Neural cell (in vitro differentiated cells): Measurements from ENCODE around the gene SLC22A6. TPM values are rescaled to one million over a fixed set of nuclear protein-coding genes. Genes with fewer than 3 reads are reported as not detected.

ENCODE experiments used
- H2AFZ ChIP-seq: fragments of 200-600, 300-800 bp; sonication (generic), shearing (Covaris generic); 2 replicates; pipeline ENCODE4 v1.6.0; 2014; ENCODE audit warnings: low read depth, mild to moderate bottlenecking, antibody characterized with exemption, low read length, moderate library complexity
- H3F3A ChIP-seq: fragments of 200-600 bp; shearing (Covaris generic); 2 replicates; pipeline ENCODE4 v1.6.1; 2016; ENCODE audit warnings: mild to moderate bottlenecking, moderate library complexity, mixed read lengths, antibody characterized with exemption, low read length; ENCODE audit not compliant: insufficient read depth, poor library complexity, severe bottlenecking
- H3K27ac ChIP-seq: fragments of 200-600, 300-800 bp; sonication (generic), shearing (Covaris generic); 2 replicates; pipeline ENCODE4 v1.5.1; 2014; ENCODE audit warnings: mild to moderate bottlenecking, low read length, moderate library complexity
- H3K27me3 ChIP-seq: fragments of 300-800, 200-600 bp; sonication (generic), shearing (Covaris generic); 2 replicates; pipeline ENCODE4 v1.6.0; 2014; ENCODE audit warnings: mild to moderate bottlenecking, low read depth, low read length, moderate library complexity; ENCODE audit not compliant: insufficient read depth
- H3K36me3 ChIP-seq: fragments of 300-800, 200-600 bp; sonication (generic), shearing (Covaris generic); 2 replicates; pipeline ENCODE4 v1.5.1; 2014; ENCODE audit warnings: mild to moderate bottlenecking, antibody characterized with exemption, low read length, moderate library complexity; ENCODE audit not compliant: insufficient read depth
- H3K4me2 ChIP-seq: fragments of 300-800, 200-600 bp; sonication (generic), shearing (Covaris generic); 2 replicates; pipeline ENCODE4 v1.6.0; 2014; ENCODE audit warnings: mild to moderate bottlenecking, low read length
- H3K4me3 ChIP-seq: fragments of 300-800, 200-600 bp; sonication (generic), shearing (Covaris generic); 2 replicates; pipeline ENCODE4 v1.5.1; 2014; ENCODE audit warnings: mild to moderate bottlenecking, low read length, moderate library complexity
- H3K79me2 ChIP-seq: fragments of 200-600 bp; shearing (Covaris generic); replicated peaks from 2 replicates; pipeline ENCODE4 v1.6.0; 2014; ENCODE audit warnings: mild to moderate bottlenecking, low read length, moderate library complexity; ENCODE audit not compliant: insufficient read depth
- H3K9ac ChIP-seq: fragments of 300-800, 200-600 bp; sonication (generic), shearing (Covaris generic); 2 replicates; pipeline ENCODE4 v1.6.1; 2016; ENCODE audit warnings: mild to moderate bottlenecking, low read length, mixed read lengths
- H3K9me2 ChIP-seq: fragments of 200-600 bp; shearing (Covaris generic); 2 replicates; pipeline ENCODE4 v1.6.1; 2016; ENCODE audit warnings: mild to moderate bottlenecking, low read length, mixed read lengths; ENCODE audit not compliant: insufficient read depth
- H3K9me3 ChIP-seq: fragments of 200-600, 300-800 bp; sonication (generic), shearing (Covaris generic); 2 replicates; pipeline ENCODE4 v1.6.1; 2016; ENCODE audit warnings: mild to moderate bottlenecking, mixed run types, low read length, moderate library complexity, mixed read lengths
- H4K20me1 ChIP-seq: fragments of 200-600 bp; shearing (Covaris generic); 2 replicates; pipeline ENCODE4 v1.6.1; 2016; ENCODE audit warnings: mild to moderate bottlenecking, mixed run types; ENCODE audit not compliant: insufficient read depth
- EP300 ChIP-seq: fragments of 450-650 bp; conservative IDR thresholded peaks from 2 replicates; pipeline ENCODE4 v1.6.1; 2014; ENCODE audit warnings: antibody characterized with exemption, mild to moderate bottlenecking, moderate library complexity; ENCODE audit not compliant: poor library complexity, severe bottlenecking
- EZH2 ChIP-seq: fragments of 200-600, 300-800 bp; shearing (Covaris generic), sonication (generic); IDR thresholded peaks from 2 replicates; pipeline ENCODE4 v1.6.1; 2014; ENCODE audit warnings: antibody characterized with exemption, low read length, borderline replicate concordance, mild to moderate bottlenecking; ENCODE audit not compliant: insufficient read depth, poor library complexity, severe bottlenecking
- MXI1 ChIP-seq: fragments of 450-650 bp; conservative IDR thresholded peaks from 2 replicates; pipeline ENCODE4 v1.6.1; 2014; ENCODE audit warnings: antibody characterized with exemption, mild to moderate bottlenecking; ENCODE audit not compliant: poor library complexity, severe bottlenecking
- POLR2AphosphoS5 ChIP-seq: IDR thresholded peaks from 2 replicates; pipeline ENCODE4 v1.6.1; 2012
- RAD21 ChIP-seq: fragments of 450-650 bp; conservative IDR thresholded peaks from 2 replicates; pipeline ENCODE4 v1.6.1; 2014; ENCODE audit warnings: antibody characterized with exemption, mild to moderate bottlenecking, moderate library complexity
- SMC3 ChIP-seq: fragments of 450-650 bp; conservative IDR thresholded peaks from 2 replicates; pipeline ENCODE4 v1.6.1; 2014; ENCODE audit warnings: antibody characterized with exemption, mild to moderate bottlenecking, moderate library complexity; ENCODE audit not compliant: poor library complexity
- TAF1 ChIP-seq: IDR thresholded peaks from 2 replicates; pipeline ENCODE4 v1.6.1; 2012; ENCODE audit warnings: low read depth
- polyA plus RNA-seq: library from polyadenylated mRNA; depleted of rRNA; stranded (reverse); fragments of >200 nt; gene quantifications from 2 replicates; pipeline ENCODE4 v1.2.3, GENCODE V29; 2014
- TF ChIP-seq, protein P1 (sequence below): IDR thresholded peaks from 2 replicates; pipeline ENCODE4 v1.6.1; 2012; ENCODE audit warnings: borderline replicate concordance
- TF ChIP-seq, protein P2 (sequence below): fragments of 450-650 bp; IDR thresholded peaks from 2 replicates; pipeline ENCODE4 v1.5.1; 2014; ENCODE audit warnings: antibody characterized with exemption, mild to moderate bottlenecking, moderate library complexity; ENCODE audit not compliant: poor library complexity, severe bottlenecking

Gene SLC22A6
- polyA plus RNA-seq, 1 donor from 2014 or later = not detected

DNA sequence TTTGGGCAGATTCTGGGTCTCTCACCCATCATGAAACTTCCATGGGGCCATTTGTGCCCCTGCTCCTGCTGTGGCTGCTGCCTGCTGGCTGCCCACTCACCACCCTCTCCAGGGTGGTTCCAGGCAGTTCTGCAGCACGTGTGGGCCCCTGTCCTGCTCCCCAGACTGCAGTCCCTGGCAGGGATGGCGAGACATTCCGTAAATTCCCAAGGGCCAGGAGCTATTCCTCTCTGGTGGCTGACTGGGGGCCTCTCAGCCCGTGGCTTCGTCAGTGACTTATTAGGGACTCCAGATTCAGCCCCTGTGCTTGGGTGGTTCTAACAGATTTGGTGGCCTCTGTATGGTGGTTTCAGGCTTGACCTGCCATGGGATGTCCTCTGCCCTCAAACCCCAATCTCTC, 34.7 kb upstream of the SLC22A6 start:
- Histone ChIP-seq H3K9ac (no peak overlapping the region), H4K20me1 (no peaks in the 10 kb centered on the region), H3K4me2 (no peak overlapping the region), H3K27me3 (no peaks in the 10 kb centered on the region), H3K9me3 (no peaks in the 10 kb centered on the region), H3K9me2 (no peaks in the 10 kb centered on the region), H3K27ac (no peak overlapping the region), H3K79me2 (no peaks in the 10 kb centered on the region), H3K4me3 (no peak overlapping the region), H3K36me3 (no peaks in the 10 kb centered on the region), H2AFZ (no peak overlapping the region), H3F3A (no peaks in the 10 kb centered on the region)
- TF ChIP-seq, protein P1, sequence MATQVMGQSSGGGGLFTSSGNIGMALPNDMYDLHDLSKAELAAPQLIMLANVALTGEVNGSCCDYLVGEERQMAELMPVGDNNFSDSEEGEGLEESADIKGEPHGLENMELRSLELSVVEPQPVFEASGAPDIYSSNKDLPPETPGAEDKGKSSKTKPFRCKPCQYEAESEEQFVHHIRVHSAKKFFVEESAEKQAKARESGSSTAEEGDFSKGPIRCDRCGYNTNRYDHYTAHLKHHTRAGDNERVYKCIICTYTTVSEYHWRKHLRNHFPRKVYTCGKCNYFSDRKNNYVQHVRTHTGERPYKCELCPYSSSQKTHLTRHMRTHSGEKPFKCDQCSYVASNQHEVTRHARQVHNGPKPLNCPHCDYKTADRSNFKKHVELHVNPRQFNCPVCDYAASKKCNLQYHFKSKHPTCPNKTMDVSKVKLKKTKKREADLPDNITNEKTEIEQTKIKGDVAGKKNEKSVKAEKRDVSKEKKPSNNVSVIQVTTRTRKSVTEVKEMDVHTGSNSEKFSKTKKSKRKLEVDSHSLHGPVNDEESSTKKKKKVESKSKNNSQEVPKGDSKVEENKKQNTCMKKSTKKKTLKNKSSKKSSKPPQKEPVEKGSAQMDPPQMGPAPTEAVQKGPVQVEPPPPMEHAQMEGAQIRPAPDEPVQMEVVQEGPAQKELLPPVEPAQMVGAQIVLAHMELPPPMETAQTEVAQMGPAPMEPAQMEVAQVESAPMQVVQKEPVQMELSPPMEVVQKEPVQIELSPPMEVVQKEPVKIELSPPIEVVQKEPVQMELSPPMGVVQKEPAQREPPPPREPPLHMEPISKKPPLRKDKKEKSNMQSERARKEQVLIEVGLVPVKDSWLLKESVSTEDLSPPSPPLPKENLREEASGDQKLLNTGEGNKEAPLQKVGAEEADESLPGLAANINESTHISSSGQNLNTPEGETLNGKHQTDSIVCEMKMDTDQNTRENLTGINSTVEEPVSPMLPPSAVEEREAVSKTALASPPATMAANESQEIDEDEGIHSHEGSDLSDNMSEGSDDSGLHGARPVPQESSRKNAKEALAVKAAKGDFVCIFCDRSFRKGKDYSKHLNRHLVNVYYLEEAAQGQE = no peak
- TF ChIP-seq TAF1 = no peak
- TF ChIP-seq, protein P2, sequence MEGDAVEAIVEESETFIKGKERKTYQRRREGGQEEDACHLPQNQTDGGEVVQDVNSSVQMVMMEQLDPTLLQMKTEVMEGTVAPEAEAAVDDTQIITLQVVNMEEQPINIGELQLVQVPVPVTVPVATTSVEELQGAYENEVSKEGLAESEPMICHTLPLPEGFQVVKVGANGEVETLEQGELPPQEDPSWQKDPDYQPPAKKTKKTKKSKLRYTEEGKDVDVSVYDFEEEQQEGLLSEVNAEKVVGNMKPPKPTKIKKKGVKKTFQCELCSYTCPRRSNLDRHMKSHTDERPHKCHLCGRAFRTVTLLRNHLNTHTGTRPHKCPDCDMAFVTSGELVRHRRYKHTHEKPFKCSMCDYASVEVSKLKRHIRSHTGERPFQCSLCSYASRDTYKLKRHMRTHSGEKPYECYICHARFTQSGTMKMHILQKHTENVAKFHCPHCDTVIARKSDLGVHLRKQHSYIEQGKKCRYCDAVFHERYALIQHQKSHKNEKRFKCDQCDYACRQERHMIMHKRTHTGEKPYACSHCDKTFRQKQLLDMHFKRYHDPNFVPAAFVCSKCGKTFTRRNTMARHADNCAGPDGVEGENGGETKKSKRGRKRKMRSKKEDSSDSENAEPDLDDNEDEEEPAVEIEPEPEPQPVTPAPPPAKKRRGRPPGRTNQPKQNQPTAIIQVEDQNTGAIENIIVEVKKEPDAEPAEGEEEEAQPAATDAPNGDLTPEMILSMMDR = no peak
- TF ChIP-seq SMC3 = no peak
- TF ChIP-seq MXI1 = no peak
- TF ChIP-seq POLR2AphosphoS5 = no peak
- TF ChIP-seq EZH2 = no peak
- no peak for TF ChIP-seq EP300
- TF ChIP-seq RAD21 = no peak

DNA sequence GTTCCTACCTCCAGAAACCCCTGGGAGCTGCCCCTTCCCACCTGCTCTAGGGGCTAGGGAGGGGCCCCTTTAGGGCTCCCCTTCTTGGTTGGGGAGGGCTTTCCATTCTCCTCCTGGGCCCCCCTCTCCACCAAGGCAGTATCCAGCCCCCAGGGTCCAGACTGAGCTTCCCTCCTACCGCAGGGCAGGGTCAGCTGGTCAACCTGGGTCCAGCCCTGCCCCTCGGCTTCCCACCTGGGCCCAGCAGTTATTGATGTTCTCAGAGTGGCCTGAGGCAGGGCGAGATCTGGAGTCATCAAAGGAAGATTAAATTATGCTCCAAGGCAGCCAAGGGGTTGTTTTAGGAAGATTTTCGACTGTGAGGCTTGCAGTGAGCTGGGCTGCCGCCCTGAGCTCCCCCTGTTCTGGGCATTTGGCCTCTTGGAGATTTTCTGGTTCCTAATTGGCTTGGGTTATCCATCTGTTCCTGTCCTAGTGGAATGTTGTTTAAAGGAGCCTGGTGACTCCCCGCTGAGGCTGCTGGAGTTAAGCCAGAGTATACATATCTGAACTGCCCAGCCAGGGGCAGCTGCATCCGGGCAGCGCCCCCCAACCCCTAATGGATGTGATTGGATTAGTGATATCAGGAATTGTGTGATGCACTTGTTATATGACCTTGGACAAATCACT, 32.7 kb upstream of the SLC22A6 start:
- TF ChIP-seq SMC3 = no peak
- TF ChIP-seq, protein P1 = no peak
- TF ChIP-seq EZH2 = no peak
- no peak for TF ChIP-seq RAD21
- no peak for TF ChIP-seq TAF1
- TF ChIP-seq POLR2AphosphoS5 = no peak
- TF ChIP-seq EP300 = no peak
- TF ChIP-seq, protein P2 = no peak
- no peak for TF ChIP-seq MXI1
- H2AFZ ChIP-seq = no peak overlapping the region
- no peaks in the 10 kb centered on the region for H3K9me3 ChIP-seq
- H3K27me3 ChIP-seq = no peaks in the 10 kb centered on the region
- no peak overlapping the region for H3K4me3 ChIP-seq
- H3K4me2 ChIP-seq = no peak overlapping the region
- no peaks in the 10 kb centered on the region for H3K36me3 ChIP-seq
- no peaks in the 10 kb centered on the region for H4K20me1 ChIP-seq
- no peaks in the 10 kb centered on the region for H3F3A ChIP-seq
- no peak overlapping the region for H3K27ac ChIP-seq
- H3K79me2 ChIP-seq = no peaks in the 10 kb centered on the region
- no peaks in the 10 kb centered on the region for H3K9me2 ChIP-seq
- no peak overlapping the region for H3K9ac ChIP-seq
